Measurements from ENCODE around the gene ACAP1.

DNA sequence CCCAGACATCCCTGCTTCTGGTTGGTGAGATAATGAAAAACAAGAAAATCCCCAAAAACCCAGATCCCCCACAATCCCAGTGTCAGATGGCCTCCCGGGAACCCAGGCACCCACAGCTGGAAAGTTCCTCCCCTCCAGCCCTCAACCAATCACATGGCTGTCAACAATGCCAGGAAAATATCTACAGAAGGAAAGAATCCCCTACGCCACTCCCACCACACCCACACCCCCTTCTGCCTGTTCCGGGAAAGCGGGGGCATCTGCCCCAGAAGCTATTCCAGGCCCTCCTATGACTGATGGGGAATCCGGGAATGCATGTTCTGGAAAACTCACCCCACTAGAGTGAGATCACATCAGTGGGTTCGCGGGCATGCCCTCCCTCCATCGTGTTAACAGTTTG is 20.4 kb downstream of the ACAP1 start:
- no peak for TF ChIP-seq POLR2A (IDR thresholded peaks at IDR 0.05)
- TF ChIP-seq, protein P1, sequence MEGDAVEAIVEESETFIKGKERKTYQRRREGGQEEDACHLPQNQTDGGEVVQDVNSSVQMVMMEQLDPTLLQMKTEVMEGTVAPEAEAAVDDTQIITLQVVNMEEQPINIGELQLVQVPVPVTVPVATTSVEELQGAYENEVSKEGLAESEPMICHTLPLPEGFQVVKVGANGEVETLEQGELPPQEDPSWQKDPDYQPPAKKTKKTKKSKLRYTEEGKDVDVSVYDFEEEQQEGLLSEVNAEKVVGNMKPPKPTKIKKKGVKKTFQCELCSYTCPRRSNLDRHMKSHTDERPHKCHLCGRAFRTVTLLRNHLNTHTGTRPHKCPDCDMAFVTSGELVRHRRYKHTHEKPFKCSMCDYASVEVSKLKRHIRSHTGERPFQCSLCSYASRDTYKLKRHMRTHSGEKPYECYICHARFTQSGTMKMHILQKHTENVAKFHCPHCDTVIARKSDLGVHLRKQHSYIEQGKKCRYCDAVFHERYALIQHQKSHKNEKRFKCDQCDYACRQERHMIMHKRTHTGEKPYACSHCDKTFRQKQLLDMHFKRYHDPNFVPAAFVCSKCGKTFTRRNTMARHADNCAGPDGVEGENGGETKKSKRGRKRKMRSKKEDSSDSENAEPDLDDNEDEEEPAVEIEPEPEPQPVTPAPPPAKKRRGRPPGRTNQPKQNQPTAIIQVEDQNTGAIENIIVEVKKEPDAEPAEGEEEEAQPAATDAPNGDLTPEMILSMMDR (IDR thresholded peaks at IDR 0.05) = no peak

All from upper lobe of left lung (tissue), 4 donors.